Natural killer cell (primary cell): ENCODE data around the gene CMPK1. TPM values are rescaled to one million over a fixed set of nuclear protein-coding genes. Genes with fewer than 3 reads are reported as not detected.
A peak's percentile ranks its signal among the peaks of the same experiment; 100 is the strongest.
"Not testable (repeated sequence)": the region's sequence is repeated elsewhere in the genome, so short reads cannot be mapped to it uniquely, and the experiment has no call there.

Experiments used
- ATAC-seq, 3 donors: fragments of 150-1000 bp in 2 of 3; fragments of 200-7000 bp in 1 of 3; cut with Tn5 transposase; 1 replicate in 1 of 3; 2 replicates in 2 of 3; pipeline ENCODE4 v1.10.0; 2021; ENCODE audit warnings: mild to moderate bottlenecking in 2 of 3, moderate library complexity in 2 of 3
- DNase-seq, 2 donors: peaks; one replicate each; pipeline versions ENCODE4 v3.0.0 to v3.0.0-alpha.2; 2013 to 2021; ENCODE audit warnings: mixed read lengths in 1 of 2
- H3K27ac ChIP-seq: one replicate; pipeline ENCODE4 v1.5.1; 2013; ENCODE audit warnings: mild to moderate bottlenecking, low read length
- H3K27me3 ChIP-seq: one replicate; pipeline ENCODE4 v1.6.1; 2013; ENCODE audit warnings: low read length; ENCODE audit not compliant: control insufficient read depth, insufficient read depth
- H3K36me3 ChIP-seq: one replicate; pipeline ENCODE4 v1.6.1; 2013; ENCODE audit warnings: low read length; ENCODE audit not compliant: control insufficient read depth, insufficient read depth
- H3K4me1 ChIP-seq: one replicate; pipeline ENCODE4 v1.6.1; 2013; ENCODE audit warnings: low read length; ENCODE audit not compliant: control insufficient read depth, insufficient read depth
- H3K4me3 ChIP-seq: one replicate; pipeline ENCODE4 v1.5.1; 2013; ENCODE audit warnings: low read length
- H3K9me3 ChIP-seq: one replicate; pipeline ENCODE4 v1.6.1; 2013; ENCODE audit warnings: low read length; ENCODE audit not compliant: control insufficient read depth, insufficient read depth
- H3K27ac Mint-ChIP-seq, 2 donors: one replicate each; pipeline ENCODE4 v1.8.0; 2022; ENCODE audit warnings: mild to moderate bottlenecking in 2 of 2, mixed read lengths in 2 of 2, moderate library complexity in 1 of 2
- H3K27me3 Mint-ChIP-seq, 2 donors: one replicate each; pipeline ENCODE4 v1.8.0; 2022; ENCODE audit warnings: low read depth in 2 of 2, mixed read lengths in 2 of 2
- H3K36me3 Mint-ChIP-seq: one replicate; pipeline ENCODE4 v1.8.0; 2022; ENCODE audit warnings: mixed read lengths
- H3K4me1 Mint-ChIP-seq, 2 donors: one replicate each; pipeline ENCODE4 v1.8.0; 2022; ENCODE audit warnings: mixed read lengths in 2 of 2
- H3K4me3 Mint-ChIP-seq: one replicate; pipeline ENCODE4 v1.8.0; 2022; ENCODE audit warnings: mild to moderate bottlenecking, moderate library complexity, mixed read lengths
- H3K9me3 Mint-ChIP-seq, 2 donors: one replicate each; pipeline ENCODE4 v1.8.0; 2022; ENCODE audit warnings: mixed read lengths in 2 of 2
- CTCF ChIP-seq: fragments of 200-600 bp; IDR thresholded peaks from one replicate; pipeline ENCODE4 v1.8.0; 2022; ENCODE audit warnings: antibody characterized with exemption
- WGBS: methylation state at CpG from one replicate; pipeline ENCODE4 v1.1.7; 2013; ENCODE audit warnings: missing lambda C conversion rate; ENCODE audit not compliant: insufficient coverage; 5-methylcytosine and 5-hydroxymethylcytosine counted together
- intact Hi-C: fragments of 100-400 bp; cut with micrococcal nuclease; formaldehyde crosslinking; loops from one replicate; pipeline ENCODE4 v1.14.2; 2022
- total RNA-seq, 4 donors: library from RNA; stranded (reverse); fragments of 120-200 nt in 1 of 4; gene quantifications; one replicate each; pipeline versions ENCODE4 v1.2.3 to v1.2.4, GENCODE V29; 2013 to 2022

The CMPK1 gene, protein sequence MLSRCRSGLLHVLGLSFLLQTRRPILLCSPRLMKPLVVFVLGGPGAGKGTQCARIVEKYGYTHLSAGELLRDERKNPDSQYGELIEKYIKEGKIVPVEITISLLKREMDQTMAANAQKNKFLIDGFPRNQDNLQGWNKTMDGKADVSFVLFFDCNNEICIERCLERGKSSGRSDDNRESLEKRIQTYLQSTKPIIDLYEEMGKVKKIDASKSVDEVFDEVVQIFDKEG
- 10 to 100 TPM; 70.6 to 76.1 (median 74.1) TPM for total RNA-seq
- total RNA-seq (2013): 141 TPM

DNA sequence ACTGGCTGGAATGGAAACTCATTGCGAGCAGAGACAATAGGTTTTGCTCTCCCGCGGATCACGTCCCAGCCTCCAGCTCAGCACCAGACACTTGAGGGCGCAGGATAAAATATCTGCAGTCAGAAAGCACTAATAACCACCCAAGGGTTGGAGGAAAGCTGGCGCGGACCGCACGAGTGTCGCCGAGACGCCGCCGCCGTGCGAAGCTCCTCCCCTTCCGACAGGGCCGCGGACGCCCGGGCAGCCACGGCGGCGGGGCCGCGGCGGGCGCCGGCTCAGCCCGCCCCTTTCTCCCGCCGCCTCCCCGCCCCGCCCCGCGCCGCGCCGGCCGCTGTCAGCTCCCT is at the start of gene CMPK1:
Gene CMPK1, plus strand, starts transcription at position 213 of the 344 bp plus-strand sequence. CDS start 156 bp downstream, outside the sequence.
- Mint-ChIP-seq H3K4me3 (peak within 1 kb of the TSS; percentile 96), H3K36me3 (no peaks in the 10 kb centered on the region), H3K27me3 (no peaks in the 10 kb centered on the region), H3K27ac (no peak within 1 kb of the TSS), H3K9me3 (no peaks in the 10 kb centered on the region), H3K4me1 (peaks cover 22 to 26% of the 10 kb centered on the region in 2 donors)
- Histone ChIP-seq H3K4me1 (peaks cover 20% of the 10 kb centered on the region), H3K27me3 (no peaks in the 10 kb centered on the region), H3K4me3 (peak within 1 kb of the TSS; percentile 98), H3K27ac (peak within 1 kb of the TSS; percentile 94), H3K36me3 (no peaks in the 10 kb centered on the region), H3K9me3 (no peaks in the 10 kb centered on the region)
- intact Hi-C loops: no loop called here
- no peak for TF ChIP-seq CTCF
- 0% methylated on average over 40 of the region's 40 CpGs for WGBS
- DNase-seq (peak; percentile 72 to 89), ATAC-seq (peak; percentile 75 to 85 (median 80))

DNA sequence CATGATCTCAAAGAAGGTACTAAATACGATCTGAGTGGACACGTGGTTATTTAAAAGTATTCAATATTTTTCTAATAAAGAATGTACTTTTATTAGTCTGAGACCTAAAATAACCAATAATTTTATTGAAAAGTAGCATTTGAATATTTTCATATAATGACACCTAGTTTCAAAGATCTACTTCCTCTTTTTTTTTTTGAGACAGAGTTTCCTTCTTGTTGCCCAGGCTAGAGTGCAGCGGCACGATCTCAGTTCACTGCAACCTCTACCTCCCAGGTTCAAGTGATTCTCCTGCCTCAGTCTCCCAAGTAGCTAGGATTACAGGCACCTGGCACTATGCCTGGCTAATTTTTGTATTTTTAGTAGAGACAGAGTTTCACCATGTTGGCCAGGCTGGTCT is 45.5 kb upstream of the CMPK1 start:
- 48% methylated on average over 2 of the region's 4 CpGs for WGBS
- not testable (repeated sequence) for ATAC-seq

DNA sequence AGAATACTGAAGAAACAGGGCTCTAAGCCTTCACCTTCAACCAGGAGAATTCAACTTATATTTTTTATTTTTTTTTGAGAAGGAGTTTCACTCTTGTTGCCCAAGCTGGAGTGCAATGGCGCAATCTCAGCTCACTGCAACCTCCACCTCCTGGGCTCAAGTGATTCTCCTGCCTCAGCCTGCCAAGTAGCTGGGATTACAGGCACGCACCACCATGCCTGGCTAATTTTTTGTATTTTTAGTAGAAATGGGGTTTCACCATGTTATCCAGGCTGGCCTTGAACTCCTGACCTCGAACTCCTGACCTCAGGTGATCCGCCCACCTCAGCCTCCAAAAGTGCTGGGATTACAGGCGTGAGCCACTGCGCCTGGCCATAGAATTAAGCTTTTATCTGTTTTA is 38.7 kb upstream of the CMPK1 start:
- H3K27ac ChIP-seq, intact Hi-C loops, H3K27ac Mint-ChIP-seq, H3K9me3 Mint-ChIP-seq, H3K4me3 Mint-ChIP-seq, H3K36me3 Mint-ChIP-seq, H3K27me3 Mint-ChIP-seq, H3K27me3 ChIP-seq, H3K4me3 ChIP-seq, H3K4me1 ChIP-seq, H3K9me3 ChIP-seq, DNase-seq, H3K36me3 ChIP-seq, ATAC-seq: not testable (repeated sequence)
- 94% methylated on average over 6 of the region's 6 CpGs for WGBS
- H3K4me1 Mint-ChIP-seq: peaks cover 0 to 11% of the 10 kb centered on the region in 2 donors

More for the DNA sequence above, 45.5 kb upstream of the CMPK1 start:
- intact Hi-C loops, H3K27ac Mint-ChIP-seq, H3K27me3 ChIP-seq, DNase-seq, H3K4me3 ChIP-seq, H3K4me3 Mint-ChIP-seq, H3K9me3 ChIP-seq, H3K36me3 Mint-ChIP-seq, H3K36me3 ChIP-seq, H3K4me1 Mint-ChIP-seq, H3K9me3 Mint-ChIP-seq, H3K4me1 ChIP-seq, H3K27ac ChIP-seq, H3K27me3 Mint-ChIP-seq: not testable (repeated sequence)

GRCh38 chr1:47295579-47295978 is 38.0 kb upstream of the CMPK1 start:
- Mint-ChIP-seq H3K9me3 (no peaks in the 10 kb centered on the region), H3K27me3 (no peaks in the 10 kb centered on the region), H3K4me1 (peaks cover 0 to 11% of the 10 kb centered on the region in 2 donors), H3K27ac (no peak overlapping the region), H3K36me3 (no peaks in the 10 kb centered on the region), H3K4me3 (no peak overlapping the region)
- Histone ChIP-seq H3K27ac (no peak overlapping the region), H3K9me3 (no peaks in the 10 kb centered on the region), H3K4me1 (no peaks in the 10 kb centered on the region), H3K36me3 (no peaks in the 10 kb centered on the region), H3K27me3 (no peaks in the 10 kb centered on the region), H3K4me3 (no peak overlapping the region)
- no peak for TF ChIP-seq CTCF
- ATAC-seq (no peak), DNase-seq (no peak)
- 100% methylated on average over 1 of the region's 2 CpGs for WGBS
- intact Hi-C loops: no loop called here
